Astrocyte of the spinal cord (primary cell): ENCODE measurements around the gene ATG4A.
A peak's percentile ranks its signal among the peaks of the same experiment; 100 is the strongest.

Source experiments
- DNase-seq: peaks from one replicate; pipeline ENCODE4 v3.0.0; 2011; ENCODE audit warnings: low read depth, low spot score
- H3K4me3 ChIP-seq: 2 replicates; pipeline ENCODE4 v1.5.1; 2011; ENCODE audit warnings: low read depth, mild to moderate bottlenecking, low read length, moderate library complexity
- in situ Hi-C: cut with HindIII; loops from 2 replicates; pipeline ENCODE4 v1.10.0; 2017; ENCODE audit warnings: low sequenced_read_pairs
- TF ChIP-seq, protein P1 (sequence below): IDR thresholded peaks from 2 replicates; pipeline ENCODE4 v1.5.1; 2012; ENCODE audit warnings: low read depth, mild to moderate bottlenecking, low read length, inconsistent platforms

Gene ATG4A

DNA sequence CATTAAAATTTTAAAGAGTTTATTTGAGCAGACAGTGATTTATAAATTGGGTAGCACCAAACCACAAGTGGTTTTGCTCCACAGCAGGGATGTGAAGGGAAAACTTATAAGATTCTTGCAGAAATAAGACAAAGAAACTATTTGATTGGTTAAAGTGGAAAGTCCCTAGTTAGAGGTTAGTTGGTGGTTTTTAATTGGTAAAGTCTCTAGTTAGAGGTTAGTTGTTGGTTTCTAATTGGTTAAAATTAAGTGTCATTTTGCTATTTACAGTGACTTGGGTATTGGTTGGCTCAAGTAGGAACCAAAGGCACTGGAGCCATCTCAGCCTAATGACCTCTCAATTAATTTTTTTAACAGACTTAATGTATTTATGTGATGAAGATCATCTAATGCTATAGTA lies 23.0 kb downstream of the ATG4A start:
- TF ChIP-seq, protein P1, sequence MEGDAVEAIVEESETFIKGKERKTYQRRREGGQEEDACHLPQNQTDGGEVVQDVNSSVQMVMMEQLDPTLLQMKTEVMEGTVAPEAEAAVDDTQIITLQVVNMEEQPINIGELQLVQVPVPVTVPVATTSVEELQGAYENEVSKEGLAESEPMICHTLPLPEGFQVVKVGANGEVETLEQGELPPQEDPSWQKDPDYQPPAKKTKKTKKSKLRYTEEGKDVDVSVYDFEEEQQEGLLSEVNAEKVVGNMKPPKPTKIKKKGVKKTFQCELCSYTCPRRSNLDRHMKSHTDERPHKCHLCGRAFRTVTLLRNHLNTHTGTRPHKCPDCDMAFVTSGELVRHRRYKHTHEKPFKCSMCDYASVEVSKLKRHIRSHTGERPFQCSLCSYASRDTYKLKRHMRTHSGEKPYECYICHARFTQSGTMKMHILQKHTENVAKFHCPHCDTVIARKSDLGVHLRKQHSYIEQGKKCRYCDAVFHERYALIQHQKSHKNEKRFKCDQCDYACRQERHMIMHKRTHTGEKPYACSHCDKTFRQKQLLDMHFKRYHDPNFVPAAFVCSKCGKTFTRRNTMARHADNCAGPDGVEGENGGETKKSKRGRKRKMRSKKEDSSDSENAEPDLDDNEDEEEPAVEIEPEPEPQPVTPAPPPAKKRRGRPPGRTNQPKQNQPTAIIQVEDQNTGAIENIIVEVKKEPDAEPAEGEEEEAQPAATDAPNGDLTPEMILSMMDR = no peak
- H3K4me3 ChIP-seq = no peak overlapping the region
- no peak for DNase-seq
- in situ Hi-C loops = no loop called here

DNA sequence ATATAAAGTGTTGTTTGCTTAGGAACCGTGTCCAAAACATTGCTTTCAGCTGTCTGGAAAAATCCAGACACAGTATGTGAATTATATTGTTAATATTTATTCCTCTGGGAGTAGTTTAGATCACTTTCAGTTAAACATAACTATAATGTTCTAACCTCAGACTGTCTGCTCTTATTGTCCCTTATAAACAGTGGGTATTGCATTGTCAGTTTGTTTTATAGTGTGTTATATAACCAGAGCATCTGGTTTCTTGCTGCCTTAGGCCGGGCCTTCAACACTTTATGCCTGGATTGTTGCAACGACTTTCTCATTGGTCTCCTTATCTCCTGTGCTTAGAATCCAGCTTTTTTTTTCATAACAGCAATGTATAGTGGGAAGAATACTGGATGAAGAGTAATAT lies 26.4 kb downstream of the ATG4A start:
- no peak overlapping the region for H3K4me3 ChIP-seq
- in situ Hi-C loops = no loop called here
- DNase-seq = no peak
- TF ChIP-seq, protein P1 = no peak

DNA sequence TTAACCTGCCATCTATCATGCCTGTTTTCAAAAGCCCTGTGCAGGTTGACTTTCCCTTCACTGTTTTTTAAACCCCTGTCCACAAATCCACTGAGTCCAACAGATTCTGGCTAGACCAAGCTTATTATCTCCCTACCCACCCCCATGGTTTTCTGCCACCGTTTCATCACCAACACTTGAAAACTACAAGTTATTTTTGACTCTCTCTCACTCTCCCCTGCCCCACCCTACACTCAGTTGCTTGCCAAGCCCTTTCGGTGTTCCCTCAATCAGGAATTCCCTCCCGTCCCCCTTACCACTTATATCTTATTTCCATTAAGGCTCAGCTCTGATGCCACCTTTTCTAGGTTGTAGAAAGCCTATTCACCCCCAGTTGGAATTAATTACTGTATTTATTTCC lies 29.7 kb downstream of the ATG4A start:
- in situ Hi-C loops = no loop called here
- no peak for DNase-seq
- TF ChIP-seq, protein P1 = no peak

DNA sequence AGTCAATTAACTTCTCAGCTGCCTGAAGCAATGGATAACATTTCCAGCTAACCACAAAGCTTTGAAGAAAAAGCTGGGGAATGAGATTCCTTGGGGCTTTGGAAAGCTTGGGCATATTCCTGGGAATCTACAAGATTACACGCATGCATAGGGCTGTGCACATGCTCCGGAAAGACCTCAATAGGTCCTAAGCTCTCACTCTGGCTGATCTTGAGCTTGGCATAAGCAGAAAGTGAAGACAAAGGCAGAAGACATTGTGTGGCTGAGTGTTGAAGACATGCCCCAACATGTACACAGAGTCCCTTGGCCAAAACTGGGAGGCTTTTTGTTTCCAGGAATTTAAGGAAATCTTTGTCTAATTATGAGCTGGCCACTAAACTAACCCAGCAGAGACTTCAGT lies 31.2 kb downstream of the ATG4A start:
- no peak overlapping the region for H3K4me3 ChIP-seq
- TF ChIP-seq, protein P1 = no peak
- DNase-seq = peak; percentile 23
- in situ Hi-C loops = no loop called here

More for the DNA sequence above, 29.7 kb downstream of the ATG4A start:
- no peak overlapping the region for H3K4me3 ChIP-seq

DNA sequence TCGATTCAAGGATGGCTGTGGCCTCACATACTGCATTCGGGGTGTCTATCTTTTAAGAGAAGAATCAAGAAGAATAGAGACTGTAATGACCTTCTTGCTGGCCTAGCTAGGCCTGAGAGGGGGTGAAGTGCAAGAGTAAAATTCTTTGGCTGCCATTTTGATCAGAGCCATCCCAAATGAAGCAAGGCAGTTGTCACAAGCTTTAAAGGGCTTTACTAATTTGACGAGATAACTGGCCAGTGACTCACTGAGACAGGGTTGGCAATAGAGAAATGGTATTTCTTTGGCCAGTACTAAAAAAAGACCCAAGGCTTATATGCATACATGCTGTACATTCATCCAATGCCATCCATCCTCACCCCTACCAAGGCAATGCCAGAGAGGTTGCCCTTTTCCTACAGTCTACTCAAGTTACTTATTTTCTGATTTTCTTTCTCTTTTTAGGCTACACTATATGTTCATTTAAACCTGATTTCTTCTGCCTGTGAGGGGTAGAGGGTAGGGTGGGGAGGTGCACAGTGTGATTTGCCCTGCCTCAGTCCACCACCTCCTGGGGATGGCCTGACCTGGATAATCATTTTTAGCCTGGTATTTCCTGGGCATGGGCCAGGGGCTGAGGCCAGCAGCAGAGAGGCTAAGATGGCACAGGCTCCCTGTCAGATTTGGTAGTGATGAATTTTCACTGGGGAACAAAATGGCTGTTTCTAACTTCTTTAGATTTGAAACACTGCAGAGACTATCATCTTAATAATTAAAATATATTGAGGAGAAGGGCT lies 32.2 kb downstream of the ATG4A start:
- TF ChIP-seq, protein P1 = no peak
- DNase-seq = no peak

DNA sequence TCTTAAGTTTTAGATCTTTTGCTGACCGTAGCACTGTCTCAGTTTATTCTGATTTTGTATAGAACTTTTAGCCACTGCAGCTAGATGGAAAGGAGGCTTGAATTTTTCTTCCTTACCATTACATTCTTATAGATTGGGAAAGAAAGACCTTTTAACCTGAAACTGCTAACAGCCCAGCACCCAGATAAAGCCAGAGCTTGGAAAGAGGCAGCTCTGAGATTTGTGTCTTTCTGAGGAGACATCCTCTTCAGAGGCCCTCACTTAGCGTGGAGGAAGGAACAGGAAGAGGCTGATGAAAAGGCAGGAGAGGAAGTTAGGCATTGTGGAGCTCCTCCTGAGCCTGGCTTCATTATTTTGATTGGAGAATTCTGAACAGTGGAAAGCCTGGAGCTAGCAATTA lies 35.1 kb downstream of the ATG4A start:
- H3K4me3 ChIP-seq = no peak overlapping the region
- in situ Hi-C loops = no loop called here
- TF ChIP-seq, protein P1 = no peak
- DNase-seq = no peak

More for the DNA sequence above, 32.2 kb downstream of the ATG4A start:
- in situ Hi-C loops = no loop called here
- H3K4me3 ChIP-seq = no peak overlapping the region

DNA sequence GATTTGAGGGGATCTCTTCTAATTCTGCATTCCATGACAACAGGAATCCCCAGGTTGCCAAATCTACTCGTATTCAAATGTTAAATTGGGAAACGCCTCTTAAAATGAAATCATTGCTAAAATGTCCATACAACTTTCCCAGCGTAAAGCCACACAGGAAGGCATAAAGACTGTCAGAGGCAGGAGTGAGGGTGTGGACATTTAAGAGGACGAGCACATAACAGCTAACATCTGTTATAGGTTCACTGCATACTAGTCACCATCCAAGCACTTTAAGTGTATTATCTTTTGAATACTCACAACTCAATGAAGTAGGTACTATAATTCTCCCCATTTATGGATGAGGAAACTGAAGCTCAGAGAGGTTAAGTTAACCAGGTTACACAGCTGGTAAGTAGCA lies 35.6 kb downstream of the ATG4A start:
- in situ Hi-C loops = no loop called here
- no peak for DNase-seq
- TF ChIP-seq, protein P1 = no peak
- H3K4me3 ChIP-seq = no peak overlapping the region
